Psoas muscle (tissue), 8 donors: Measurements from ENCODE around the gene TTC1. TPM values are rescaled to one million over a fixed set of nuclear protein-coding genes. Genes with fewer than 3 reads are reported as not detected.

ENCODE experiments used
- ATAC-seq, 4 donors: fragments of 200-7000 bp; cut with Tn5 transposase; one replicate each; pipeline ENCODE4 v1.9.1; 2020; ENCODE audit warnings: moderate library complexity in 3 of 4, mild to moderate bottlenecking in 2 of 4
- DNase-seq, 2 donors: peaks; one replicate each; pipeline ENCODE4 v3.0.0-alpha.2; 2020
- H3K27ac ChIP-seq: fragments of 200-600 bp; one replicate; pipeline ENCODE4 v1.8.0; 2022
- H3K27me3 ChIP-seq, 3 donors: fragments of 200-600 bp in 1 of 3; one replicate each; pipeline versions ENCODE4 v1.6.1 to v1.8.0; 2013 to 2022; ENCODE audit warnings: low read length in 2 of 3, mild to moderate bottlenecking in 2 of 3, moderate library complexity in 1 of 3; ENCODE audit not compliant: insufficient read depth in 3 of 3
- H3K36me3 ChIP-seq, 2 donors: fragments of 200-600 bp in 1 of 2; one replicate each; pipeline versions ENCODE4 v1.6.1 to v1.8.0; 2013 to 2022; ENCODE audit warnings: low read depth in 1 of 2, mild to moderate bottlenecking in 1 of 2, moderate library complexity in 1 of 2; ENCODE audit not compliant: insufficient read depth in 1 of 2
- H3K4me1 ChIP-seq: fragments of 200-600 bp; one replicate; pipeline ENCODE4 v1.8.0; 2022
- H3K4me3 ChIP-seq: fragments of 200-600 bp; one replicate; pipeline ENCODE4 v1.8.0; 2022; ENCODE audit warnings: mild to moderate bottlenecking
- H3K9me3 ChIP-seq: fragments of 200-600 bp; one replicate; pipeline ENCODE4 v1.8.0; 2022
- WGBS, 3 donors: extraction: QIAGEN DNeasy Blood & Tissue Kit; methylation state at CpG; one replicate each; pipeline versions ENCODE4 v1.1.6 to v1.1.7; 2013; 5-methylcytosine and 5-hydroxymethylcytosine counted together
- intact Hi-C, 2 donors: fragments of 100-400 bp; cut with DNase I; formaldehyde crosslinking; loops; one replicate each; pipeline versions ENCODE4 v1.11.0 to v1.14.2; 2022
- polyA plus RNA-seq, 3 donors: library from polyadenylated mRNA; stranded (reverse); fragments of 200-250 nt; gene quantifications; one replicate each; pipeline ENCODE4 v1.2.3, GENCODE V29; 2013
- total RNA-seq, 4 donors: library from RNA; stranded (reverse); fragmentation: NEBNext Ultra II Directional in 2 of 4; extraction: Animal tissue kit (Norgen Biotek cat#: 25700) in 2 of 4; gene quantifications; one replicate each; pipeline versions ENCODE4 v1.2.1 to v1.2.4, GENCODE V29; 2021 to 2023
- TF ChIP-seq, protein P1 (sequence below): fragments of 200-600 bp; IDR thresholded peaks from one replicate; pipeline ENCODE4 v1.8.0; 2022; ENCODE audit warnings: antibody characterized with exemption
- donor health status: healthy with polysubstance abuse.
- donor health status: DM: no; HTN: no; CAD: no; lungs with moderate emphysema.
- donor health status: Bipolar disorder and iron deficiency.
- donor health status: healthy.
- donor health status: DM: yes; HTN: yes; CAD: no.
- donor health status: DM: no; HTN: no; CAD: no.
- donor health status: DM: no; HTN: no; CAD: no.
- donor health status: DM: yes; HTN: yes; CAD: no.

Gene TTC1
- total and polyA plus RNA-seq, 7 donors = 55.2 to 181 (median 64.3) TPM

DNA sequence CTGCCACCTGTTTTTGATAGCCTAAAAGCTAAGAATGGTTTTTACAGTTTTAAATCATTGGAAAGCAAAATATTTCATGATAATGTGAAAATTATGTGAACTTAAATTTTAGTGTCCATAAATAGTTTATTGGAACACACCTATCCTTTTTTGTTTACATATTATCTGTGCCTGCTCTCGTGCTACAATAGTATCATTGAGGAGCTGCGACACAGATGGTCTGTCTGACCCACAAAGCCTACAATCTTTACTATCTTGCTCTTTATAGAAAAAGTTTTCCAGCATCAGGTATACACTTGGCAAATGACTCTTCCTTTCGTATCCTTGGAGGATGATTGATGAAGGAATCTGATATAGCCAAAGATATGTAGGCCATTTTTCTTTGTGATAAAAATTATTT, 40.2 kb downstream of the TTC1 start:
- TF ChIP-seq, protein P1, sequence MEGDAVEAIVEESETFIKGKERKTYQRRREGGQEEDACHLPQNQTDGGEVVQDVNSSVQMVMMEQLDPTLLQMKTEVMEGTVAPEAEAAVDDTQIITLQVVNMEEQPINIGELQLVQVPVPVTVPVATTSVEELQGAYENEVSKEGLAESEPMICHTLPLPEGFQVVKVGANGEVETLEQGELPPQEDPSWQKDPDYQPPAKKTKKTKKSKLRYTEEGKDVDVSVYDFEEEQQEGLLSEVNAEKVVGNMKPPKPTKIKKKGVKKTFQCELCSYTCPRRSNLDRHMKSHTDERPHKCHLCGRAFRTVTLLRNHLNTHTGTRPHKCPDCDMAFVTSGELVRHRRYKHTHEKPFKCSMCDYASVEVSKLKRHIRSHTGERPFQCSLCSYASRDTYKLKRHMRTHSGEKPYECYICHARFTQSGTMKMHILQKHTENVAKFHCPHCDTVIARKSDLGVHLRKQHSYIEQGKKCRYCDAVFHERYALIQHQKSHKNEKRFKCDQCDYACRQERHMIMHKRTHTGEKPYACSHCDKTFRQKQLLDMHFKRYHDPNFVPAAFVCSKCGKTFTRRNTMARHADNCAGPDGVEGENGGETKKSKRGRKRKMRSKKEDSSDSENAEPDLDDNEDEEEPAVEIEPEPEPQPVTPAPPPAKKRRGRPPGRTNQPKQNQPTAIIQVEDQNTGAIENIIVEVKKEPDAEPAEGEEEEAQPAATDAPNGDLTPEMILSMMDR = no peak
- no peak for ATAC-seq
- Histone ChIP-seq H3K27ac (no peak overlapping the region), H3K9me3 (no peaks in the 10 kb centered on the region), H3K27me3 (no peaks in the 10 kb centered on the region), H3K36me3 (peaks cover 9 to 79% of the 10 kb centered on the region in 2 donors), H3K4me3 (no peak overlapping the region), H3K4me1 (no peaks in the 10 kb centered on the region)
- intact Hi-C loops = no loop called here
- 58 to 81% (median 76%) methylated on average over 3 of the region's 3 CpGs for WGBS, 3 donors
- no peak for DNase-seq

DNA sequence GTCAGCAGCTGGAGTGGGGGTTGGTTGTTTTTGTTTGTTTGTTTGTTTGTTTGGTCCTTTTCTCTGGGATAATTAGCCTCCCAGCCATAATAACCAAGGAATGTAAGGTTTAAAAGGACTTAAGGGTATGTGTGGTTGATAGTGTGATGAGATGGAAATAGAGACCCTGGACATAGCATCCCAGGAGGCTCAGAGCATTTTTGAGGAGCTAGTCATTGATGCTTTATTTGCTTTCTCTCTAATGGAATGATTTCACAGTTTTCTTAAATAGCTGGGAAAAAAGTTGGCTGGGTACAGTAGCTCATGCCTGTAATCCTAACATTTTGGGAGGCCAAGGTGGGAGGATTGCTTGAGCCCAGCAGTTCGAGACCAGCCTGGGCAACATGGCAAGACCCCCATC, 45.1 kb downstream of the TTC1 start:
- Histone ChIP-seq H3K4me3 (no peak overlapping the region), H3K27me3 (no peaks in the 10 kb centered on the region), H3K9me3 (no peaks in the 10 kb centered on the region), H3K4me1 (no peaks in the 10 kb centered on the region), H3K36me3 (peaks cover 16 to 98% of the 10 kb centered on the region in 2 donors), H3K27ac (no peak overlapping the region)
- ATAC-seq (no peak), DNase-seq (no peak)
- TF ChIP-seq, protein P1 = no peak
- intact Hi-C loops = no loop called here
- WGBS, 3 donors = 98 to 100% (median 100%) methylated on average over 1 of the region's 1 CpG

DNA sequence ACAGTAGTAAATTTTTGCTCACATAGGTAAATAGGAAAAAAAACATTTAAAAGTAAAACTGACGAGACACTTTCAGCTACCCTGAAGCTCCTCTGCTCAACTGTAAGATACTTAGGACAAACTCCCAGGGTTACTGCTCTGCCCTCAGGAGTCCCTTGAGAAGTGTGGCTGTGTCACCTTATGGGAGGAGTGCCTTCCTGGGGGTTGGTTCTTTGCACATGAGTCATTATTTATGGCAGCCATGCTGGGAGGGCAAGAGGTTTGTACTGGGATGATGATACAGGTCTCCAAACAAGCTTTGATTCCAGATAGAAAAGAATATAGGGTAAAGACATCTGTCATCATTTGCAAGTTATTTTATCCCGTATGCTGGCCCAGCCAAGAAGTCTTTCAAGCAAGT, 45.9 kb downstream of the TTC1 start:
- 92 to 98% (median 93%) methylated on average over 2 of the region's 2 CpGs for WGBS, 3 donors
- ATAC-seq = peak in 2 of 4 donors; percentile 50 to 61
- TF ChIP-seq, protein P1 = no peak
- no peak for DNase-seq
- intact Hi-C loops = no loop called here
- H3K9me3 ChIP-seq = no peaks in the 10 kb centered on the region
- no peaks in the 10 kb centered on the region for H3K4me1 ChIP-seq
- H3K36me3 ChIP-seq = peaks cover 17 to 98% of the 10 kb centered on the region in 2 donors
- no peak overlapping the region for H3K27ac ChIP-seq
- H3K27me3 ChIP-seq = no peaks in the 10 kb centered on the region
- H3K4me3 ChIP-seq = no peak overlapping the region

DNA sequence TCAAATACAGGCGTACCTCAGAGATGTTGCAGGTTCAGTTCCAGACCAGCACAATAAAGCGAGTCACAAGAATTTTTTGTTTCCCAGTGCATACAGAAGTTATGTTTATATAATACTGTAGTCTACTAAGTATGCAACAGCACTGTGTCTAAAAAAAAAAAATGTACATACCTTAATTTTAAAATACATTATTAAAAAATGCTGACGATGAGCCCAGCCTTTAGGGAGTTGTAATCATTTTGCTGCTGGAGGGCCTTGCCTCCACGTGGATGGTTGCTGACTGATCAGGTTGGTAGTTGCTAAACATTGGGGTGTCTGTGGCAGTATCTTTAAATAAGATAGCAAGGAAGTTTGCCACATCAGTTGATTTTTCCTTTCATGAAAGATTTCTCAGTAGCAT, 48.3 kb downstream of the TTC1 start:
- TF ChIP-seq, protein P1 = no peak
- ATAC-seq (no peak), DNase-seq (no peak)
- Histone ChIP-seq H3K9me3 (no peaks in the 10 kb centered on the region), H3K4me1 (no peaks in the 10 kb centered on the region), H3K27me3 (no peaks in the 10 kb centered on the region), H3K27ac (no peak overlapping the region), H3K4me3 (no peak overlapping the region), H3K36me3 (peaks cover 18 to 97% of the 10 kb centered on the region in 2 donors)
- intact Hi-C loops = no loop called here
- 96 to 97% (median 97%) methylated on average over 4 of the region's 4 CpGs for WGBS, 3 donors

DNA sequence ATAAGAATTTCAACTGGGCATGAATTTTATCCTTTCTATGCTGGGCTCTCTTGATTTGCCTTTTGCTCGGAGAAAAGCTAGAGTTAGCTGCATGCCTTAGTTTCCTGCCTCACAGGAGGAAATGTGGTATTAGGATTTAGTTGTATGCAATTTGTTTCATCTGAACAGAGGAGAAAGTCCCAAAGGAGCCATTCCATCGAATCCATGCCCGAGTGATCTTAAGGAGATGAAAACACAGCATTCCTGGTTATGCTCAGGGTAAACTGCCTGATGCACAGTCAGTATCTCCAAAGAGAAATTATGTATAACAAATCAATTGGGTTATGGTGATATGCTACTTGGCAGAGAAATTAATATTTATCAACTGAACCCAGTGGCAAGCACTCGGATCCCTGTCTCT, 51.1 kb downstream of the TTC1 start:
- Histone ChIP-seq H3K36me3 (peaks cover 11 to 90% of the 10 kb centered on the region in 2 donors), H3K27ac (no peak overlapping the region), H3K27me3 (no peaks in the 10 kb centered on the region), H3K4me3 (no peak overlapping the region), H3K4me1 (no peaks in the 10 kb centered on the region), H3K9me3 (no peaks in the 10 kb centered on the region)
- DNase-seq (no peak), ATAC-seq (no peak)
- TF ChIP-seq, protein P1 = no peak
- intact Hi-C loops = no loop called here
- WGBS, 3 donors = 64 to 71% (median 64%) methylated on average over 4 of the region's 4 CpGs
